ENCODE measurements around the gene GPRIN2.
"Not testable (repeated sequence)": the region's sequence is repeated elsewhere in the genome, so short reads cannot be mapped to it uniquely, and the experiment has no call there.

The GPRIN2 gene

DNA sequence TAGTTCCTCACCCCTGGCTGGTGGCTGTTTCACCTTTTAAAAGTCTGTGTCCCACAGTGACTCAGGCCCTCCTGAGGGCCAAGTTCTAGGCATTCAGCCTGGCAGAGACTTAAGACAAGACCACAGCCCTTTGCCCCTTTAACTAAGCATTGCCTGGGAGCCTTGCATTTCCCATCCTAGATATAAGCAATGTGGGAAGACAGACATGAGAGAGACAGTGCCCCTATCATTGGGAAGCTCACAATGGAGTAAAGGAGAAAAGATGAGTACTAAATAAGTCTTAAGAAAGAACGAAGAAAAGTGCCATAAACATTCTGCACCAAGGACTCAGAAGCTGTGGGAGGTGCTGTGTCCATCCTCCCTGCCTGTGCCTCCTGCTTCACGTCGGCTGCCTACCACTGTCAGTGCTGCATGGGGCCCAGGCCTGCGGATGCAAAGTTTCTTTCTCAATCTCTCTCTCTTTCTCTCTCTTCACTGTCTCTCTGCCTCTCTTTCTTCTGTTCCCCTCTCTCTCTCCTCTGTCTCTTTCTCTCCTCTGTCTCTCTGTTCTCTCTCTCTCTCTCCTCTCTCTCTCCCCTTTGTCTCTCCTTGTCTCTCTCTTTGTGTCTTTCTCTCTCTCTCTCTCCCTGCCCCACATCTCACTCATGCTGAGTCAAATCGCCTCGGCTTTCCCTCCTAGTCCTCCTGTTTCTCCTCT, 21.5 kb downstream of the GPRIN2 start:
- DNase-seq: no peak

DNA sequence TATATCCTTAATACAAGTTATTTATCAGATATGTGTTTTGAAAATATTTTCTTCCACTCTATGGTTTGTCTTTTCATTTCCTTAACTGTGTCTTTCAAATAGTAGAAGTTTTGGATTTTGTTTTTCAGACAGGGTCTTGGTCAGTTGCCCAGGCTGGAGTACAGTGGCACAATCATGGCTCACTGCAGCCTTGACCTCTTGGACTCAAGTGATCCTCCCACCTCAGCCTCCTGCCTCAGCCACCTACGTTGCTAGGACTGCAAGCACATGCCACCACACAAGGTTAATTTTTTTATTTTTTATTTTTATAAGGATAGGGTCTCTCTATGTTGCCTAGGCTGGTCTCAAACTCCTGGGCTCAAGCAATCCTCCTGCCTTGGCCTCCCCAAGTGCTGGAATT, 24.2 kb downstream of the GPRIN2 start:
- not testable (repeated sequence) for DNase-seq

DNA sequence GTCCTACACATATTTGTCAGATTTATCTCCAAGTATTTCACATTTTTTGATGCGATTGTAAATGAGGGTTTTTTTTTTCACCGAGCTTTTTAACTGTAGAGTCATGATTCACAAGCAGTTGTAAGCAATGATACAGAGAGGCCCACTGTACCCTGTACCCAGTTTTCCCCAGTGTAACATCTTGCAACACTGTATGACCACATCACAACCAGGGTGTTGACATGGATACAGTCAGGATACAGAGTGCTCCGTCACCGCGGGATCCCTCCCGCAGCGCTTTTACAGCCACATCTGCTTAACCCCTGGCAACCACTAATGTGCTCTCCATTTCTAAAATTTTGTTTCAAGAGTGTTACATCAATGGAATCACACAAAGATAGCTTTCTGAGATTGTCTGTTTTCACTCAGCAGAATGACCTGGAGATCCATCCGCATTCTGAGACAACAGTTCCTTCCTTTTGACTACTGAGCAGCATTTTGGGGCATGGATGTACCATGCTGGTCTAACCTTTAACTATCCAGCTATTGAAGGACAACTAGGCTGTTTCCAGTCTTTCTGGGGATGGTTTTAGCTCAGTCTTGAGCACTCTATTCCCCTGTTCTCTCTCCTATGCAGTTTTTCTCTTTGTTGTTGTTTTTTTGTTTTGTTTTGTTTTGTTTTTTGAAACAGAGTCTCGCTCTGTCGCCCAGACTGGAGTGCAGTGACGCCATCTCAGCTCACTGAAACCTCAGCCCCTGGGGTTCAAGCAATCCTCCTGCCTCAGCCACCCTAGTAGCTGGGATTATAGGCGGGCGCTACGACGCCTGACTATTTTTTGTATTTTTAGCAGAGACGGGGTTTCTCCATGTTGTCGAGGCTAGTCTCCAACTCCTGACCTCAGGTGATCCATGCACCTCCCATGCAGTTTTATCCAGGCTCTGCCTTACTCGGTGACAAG, 25.9 kb downstream of the GPRIN2 start:
- no peak for DNase-seq

DNA sequence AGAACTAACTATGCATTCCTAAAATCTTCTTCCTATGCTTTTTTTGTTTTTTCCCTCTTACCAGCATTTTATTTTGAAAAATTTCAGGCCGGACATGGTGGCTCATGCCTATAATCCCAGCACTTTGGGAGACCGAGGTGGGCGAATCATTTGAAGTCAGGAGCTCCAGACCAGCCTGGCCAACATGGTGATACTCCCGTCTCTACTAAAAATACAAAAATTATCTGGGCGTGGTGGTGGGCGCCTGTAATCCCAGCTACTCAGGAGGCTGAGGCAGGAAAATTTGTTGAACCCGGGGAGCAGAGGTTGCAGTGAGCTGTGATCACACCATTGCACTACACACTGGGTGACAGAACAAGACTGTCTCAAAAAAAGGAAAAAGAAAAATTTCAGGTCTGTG, 26.7 kb downstream of the GPRIN2 start:
- not testable (repeated sequence) for DNase-seq

DNA sequence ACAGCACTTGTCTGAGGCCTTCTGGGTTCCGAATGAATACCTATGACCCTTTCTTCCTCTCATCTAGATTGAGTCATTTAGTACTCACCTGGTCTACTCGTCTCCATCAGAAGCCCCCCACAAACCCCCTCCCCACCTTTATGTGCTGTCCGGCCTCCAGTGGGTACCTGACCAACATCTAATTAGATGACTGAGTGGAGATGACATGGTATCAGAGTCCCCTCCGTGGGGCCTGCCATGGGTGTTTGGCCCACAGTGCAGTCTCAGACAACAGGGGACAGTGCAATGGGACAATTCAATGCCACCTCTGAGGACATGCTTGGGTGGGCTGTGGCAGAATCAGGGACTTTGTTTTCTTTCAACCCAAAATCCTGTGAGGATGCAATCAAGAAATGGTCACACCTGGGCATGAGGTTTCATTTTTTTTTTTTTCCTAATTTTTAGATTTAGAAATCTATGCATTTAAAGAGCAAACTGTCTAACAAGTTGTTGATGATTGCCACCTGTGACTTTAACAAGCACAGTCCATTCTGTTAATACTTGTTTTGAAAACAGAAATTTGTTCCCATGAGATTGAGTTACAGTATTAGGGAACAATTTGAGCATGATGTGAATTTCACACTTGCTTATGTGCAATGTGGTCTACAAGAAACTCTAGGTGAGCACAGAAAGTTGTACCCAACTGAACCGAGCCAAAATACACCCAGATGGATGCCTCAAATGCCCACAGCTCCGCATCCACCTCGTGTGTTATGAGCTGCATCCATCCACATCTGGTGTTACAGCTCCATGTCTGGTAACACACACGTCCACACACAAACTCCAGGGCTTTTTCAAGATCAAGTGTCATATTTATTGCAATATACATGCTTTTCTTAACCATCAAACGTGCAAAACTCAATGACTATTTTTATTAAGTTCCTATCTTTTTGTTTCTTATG, 27.5 kb downstream of the GPRIN2 start:
- DNase-seq: no peak

DNA sequence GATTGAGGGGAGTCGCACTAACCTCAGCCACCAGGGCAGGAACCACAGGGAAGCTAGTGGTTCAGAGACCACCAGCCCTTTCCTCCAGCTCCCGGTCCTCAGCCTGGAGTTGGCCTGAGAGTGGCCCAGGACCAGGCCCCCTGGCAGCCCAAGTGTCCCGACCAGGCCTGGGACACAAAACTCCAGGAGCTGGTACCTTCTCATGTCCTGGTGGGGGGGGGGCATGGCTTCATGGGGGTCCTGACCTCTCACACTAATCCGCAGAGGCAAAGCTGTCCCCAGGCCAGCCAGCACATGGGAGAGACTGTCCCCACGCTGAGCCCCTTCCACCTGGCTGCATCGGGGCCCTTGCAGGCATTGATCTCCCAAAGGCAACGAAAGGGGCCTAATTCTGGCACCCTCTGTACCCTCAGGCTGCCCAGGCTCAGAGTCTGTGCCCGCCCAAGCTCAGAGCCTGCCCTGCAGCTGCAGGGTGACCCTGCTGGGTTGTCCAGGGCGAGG, 28.2 kb downstream of the GPRIN2 start:
- no peak for DNase-seq

DNA sequence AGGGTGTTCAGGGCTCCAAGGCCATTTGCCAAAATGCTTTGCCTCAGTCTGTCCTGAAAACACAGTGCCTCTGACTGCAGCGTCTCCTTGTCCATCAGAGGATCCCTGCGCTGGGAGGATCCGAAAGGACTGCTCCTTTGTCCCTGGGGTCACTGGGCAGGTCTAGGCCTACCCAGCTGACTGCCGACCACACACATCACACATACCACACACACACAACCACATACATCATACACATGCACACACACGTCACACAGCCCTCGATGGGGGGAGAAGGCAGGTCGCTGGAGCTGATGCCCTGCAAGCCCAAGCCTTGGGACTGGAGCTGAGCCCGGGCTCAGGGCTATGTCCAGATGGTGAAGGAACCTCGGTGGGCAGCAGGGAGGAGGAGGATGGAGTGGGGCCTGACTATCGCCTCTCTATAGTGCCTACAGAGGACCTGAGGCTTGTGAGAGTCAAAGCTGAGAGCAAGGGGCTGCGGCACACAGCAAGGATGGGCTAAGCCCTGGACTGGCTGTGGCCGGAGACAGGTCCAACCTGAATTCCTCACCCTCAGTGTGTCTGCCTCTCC, 29.1 kb downstream of the GPRIN2 start:
- no peak for DNase-seq

DNA sequence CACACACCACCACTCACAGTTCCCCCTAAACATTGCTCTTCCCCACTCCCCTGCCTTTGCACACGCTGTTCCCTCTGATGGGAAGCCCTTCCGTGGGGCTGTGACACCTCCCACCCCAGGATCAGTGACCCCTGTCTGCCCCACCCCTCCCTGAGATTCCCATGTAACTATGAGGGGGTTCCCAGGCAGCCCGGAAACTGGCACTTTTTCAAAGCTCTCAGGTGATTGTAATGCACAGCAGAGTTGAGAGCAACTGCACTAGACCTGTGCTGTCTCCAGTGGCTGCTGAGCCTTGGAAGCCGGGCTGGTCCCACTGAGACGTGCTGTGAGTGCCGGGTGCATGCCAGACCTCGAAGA, 29.8 kb downstream of the GPRIN2 start:
- DNase-seq: no peak

DNA sequence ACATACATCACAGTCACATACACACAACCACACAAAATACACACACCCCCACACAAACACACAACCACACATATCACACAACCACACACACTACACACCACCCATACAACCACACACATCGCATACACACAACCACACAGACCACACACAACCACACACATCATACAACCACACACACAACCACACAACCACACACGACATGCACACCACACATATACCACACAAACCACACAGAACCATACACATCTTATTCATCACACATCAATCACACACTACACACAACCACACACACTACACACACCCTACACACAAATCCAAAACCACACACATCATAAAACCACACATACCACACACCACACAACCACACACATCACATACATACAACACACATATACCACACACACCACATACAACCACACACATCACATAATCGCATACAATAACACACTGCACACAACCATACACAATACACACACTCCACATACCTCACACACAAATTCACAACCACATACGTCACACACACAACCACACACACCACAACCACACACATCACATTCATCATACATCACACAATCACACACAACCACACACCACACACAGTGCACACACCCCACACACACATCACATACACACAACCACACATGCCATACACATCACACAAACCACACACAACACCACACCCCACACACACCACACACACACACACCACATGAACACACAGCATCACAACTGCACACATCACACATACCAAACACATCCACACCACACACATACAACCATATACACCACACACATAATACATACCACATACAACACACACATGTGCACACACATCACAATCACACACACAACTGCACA, 30.4 kb downstream of the GPRIN2 start:
- DNase-seq: no peak

DNA sequence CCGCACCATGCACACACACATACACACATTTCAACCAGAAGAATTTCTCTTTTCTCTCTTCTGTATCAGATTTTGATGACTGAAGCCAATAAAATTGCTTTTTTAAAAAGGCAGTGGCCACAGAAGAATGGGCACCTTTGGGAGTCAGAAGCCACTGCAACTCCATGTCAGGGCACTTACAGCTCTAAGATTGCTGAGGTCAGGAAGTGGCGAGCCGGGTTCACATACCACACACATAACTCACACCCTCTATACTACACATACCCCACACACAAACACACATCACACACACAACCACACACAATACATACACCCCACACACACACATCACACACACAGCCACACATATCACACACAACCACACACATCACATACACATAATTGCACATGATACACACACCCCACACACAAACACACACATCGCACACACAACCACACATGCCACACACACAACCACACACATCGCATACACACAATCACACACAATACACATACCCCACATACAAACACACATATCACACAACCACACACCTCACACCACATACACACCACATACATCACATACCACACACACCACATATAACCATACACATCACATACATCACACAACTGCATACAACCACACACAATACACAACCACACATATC, 31.2 kb downstream of the GPRIN2 start:
- no peak for DNase-seq

DNA sequence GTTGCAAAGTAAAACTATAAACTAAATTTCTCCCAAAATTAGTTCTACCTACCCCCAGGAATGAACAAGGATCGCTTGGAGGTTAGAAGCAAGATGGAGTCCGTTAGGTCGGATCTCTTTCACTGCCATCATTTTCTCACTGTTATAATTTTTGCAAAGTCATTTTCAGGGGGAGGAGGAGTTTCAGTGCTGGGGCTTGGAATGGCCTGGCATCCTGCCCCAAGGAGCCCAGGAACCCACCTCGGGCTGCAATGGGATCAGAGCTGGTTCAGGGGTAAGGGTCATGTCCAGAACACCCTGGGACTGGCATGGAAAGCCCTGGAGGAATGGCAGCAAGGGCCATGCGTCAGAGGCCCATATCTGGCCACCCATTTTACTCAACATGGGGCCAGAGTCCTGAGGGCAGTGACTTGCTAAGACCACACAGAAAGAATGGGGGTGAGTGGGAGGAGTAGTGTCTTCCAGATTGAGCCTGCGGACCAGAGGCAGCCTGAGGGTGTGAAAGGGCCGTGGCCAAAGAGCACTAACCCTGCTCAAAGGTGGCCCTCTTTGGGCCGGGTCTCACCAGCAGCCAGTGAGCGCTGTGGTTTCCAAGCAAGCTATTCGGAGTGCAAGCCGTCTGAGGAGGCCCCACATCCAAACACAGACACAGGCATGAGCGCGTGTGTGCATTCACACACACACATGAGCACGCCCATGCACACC, 31.8 kb downstream of the GPRIN2 start:
- DNase-seq: no peak

DNA sequence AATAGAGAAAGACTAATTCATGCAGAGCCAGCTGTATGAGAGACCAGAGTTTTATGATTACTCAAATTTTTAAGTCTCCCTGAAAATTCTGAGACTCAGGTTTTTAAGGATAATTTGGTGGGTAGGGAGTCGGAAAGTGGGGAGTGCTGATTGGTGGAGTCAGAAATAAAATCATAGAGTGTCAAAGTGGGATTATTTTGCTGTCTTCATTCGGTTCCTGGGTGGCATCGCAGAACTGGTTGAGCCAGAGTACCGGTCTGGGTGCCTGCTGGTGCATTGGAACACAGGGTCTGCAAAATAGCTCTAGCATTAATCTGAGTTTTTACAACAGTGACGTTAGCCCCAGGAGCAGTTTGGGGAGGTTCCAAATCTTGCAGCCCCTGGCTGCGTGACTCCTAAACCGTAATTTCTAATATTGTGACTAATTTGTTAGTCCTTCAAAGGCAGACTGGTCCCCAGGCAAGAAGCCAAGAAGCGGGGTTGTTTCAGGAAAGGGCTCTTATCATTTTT, 32.4 kb downstream of the GPRIN2 start:
- DNase-seq: no peak

DNA sequence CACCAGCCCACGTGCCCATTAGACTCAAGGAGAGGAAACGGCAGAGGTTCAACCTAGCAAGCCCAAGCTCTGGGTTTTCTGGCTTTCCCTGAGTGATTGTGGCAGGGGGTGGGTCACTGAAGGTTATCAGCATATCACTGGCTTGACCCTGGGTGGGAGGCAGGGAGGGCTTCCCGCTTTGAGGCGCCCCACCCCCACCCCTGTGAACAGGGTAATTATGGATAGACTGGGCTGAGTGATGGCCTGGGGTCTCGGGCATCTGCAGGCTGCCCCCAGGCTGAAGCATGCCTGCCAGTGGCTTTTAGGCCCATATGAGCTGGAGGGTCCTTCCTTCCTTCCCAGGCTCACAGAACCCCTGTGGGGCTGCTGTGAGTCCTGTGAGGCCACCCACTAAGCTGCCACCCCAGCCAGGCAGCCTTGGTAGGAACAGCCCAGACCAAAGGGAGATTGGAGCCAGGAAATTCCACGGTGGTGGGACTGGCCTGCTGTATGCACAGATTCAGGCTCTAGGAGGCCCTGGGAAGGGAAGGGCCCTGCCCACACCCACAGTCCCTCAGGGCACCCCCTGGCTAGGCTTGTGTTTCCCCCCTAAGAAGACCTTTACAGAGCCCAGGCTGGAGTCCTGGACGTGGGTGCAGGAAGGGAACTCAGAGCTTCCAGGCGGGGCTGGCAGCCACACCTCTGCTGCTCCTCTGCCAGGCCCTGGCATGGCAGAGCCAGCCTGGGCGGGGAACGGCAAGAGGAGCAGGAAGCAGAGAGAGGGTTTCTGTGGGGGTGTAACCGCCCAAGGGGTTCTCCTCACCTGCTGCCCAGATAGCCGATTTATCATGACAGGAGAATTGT, 33.1 kb downstream of the GPRIN2 start:
- no peak for DNase-seq

DNA sequence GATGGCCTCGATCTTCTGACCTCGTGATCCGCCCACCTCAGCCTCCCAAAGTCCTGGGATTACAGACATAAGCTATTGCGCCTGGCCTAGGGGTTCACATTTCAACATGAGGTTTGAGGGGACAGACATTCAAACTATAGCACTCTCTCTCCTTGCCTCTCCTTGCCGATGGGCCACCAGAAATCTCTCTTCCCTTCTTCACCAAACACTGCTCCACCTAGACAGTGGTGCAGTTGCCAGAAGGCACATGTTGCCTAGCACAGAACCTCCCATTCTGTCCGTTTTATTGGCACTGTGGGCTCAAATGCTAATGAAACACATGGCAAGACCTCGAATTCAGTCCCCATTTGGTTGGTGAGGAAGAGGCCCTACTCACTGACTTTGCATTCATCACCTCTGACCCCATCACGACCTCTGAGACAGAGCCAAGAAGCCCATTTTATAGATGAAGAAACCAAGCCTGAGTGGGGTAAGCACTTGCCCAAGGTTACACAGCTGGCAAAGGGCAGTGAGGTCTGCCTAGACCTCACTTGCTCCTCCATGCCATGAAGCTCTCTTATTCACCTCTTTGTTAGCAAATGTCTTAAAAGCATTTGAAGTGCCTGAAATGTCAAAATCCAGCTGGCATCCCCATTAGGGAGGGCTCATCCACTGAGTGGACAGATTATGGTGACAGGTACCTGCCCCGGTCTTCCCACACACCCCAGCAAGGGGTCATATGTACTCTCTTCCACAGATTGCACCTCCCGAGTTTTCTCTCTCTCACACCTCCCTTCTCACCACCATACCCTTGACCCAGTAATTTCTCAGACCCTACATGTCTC, 34.0 kb downstream of the GPRIN2 start:
- DNase-seq: no peak

DNA sequence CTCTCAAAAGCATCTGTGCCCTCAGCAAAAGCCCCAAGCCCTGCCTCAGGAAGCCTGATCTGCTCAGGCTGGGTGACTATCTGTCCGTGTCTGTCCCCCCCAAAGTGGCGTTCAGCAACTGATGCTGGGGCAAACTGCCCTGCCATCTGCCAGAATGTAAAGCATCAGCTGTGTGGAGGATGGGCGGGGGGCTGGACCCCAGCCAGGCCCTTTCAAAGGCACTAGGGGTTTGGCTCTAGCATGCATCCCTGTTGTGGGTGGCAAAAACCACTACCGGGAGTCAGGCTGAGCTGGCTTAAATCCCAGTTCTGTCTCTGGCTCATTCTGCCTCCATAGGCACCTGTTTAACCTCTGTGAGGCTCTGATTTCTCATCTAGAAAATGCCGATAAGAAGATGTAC, 35.5 kb downstream of the GPRIN2 start:
- DNase-seq: no peak

DNA sequence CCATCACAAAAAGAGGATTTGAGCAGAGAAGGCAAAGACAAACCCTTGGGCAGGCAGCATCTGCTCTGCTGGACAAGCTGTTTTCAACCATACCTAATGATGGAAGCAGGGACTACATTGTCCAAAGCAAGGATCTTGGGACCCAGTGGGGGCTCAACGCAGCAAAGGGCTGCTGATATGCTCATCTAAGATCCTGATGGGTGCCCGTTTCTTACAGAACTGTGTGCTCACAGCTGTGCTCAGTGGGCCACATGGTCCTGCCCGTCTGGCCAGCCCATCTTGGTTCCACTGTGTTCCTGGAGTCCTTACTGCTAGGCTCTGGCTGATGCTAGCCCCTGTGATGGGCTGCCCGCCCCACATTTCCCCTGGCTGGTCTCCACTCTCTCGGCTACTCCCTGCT, 36.1 kb downstream of the GPRIN2 start:
- DNase-seq: no peak

DNA sequence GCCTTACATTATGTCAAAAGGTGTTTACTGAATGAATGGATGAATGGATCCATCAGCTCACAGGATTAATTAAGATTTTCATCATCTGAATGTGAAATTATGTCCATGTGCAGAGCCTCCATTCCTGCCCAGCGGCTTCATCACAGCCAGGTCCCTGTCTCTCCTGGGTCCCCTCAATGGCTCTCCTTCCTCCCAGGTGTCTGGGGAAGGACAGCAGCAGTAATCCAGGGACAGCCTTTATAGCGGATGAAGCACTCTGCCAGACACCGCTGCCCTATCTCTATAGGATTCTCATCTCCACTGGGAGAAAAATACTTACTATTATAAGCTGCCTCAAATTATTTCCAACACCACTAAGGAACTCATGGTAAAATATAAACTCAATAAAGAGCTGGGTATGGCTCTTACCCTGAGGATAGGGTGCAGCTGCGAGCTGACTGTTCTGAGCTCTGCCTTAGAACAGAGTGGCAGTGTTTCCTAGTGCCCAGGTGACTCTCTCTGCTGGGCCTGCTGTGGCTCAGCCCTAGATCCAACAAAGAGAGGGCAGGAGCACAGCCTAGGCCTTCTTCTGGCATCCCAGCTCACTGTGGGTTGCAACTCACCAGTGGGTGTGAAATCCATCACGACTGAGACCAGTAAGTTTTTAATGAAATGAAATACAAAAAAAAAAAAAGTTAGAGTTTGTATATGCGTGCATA, 38.3 kb downstream of the GPRIN2 start:
- no peak for DNase-seq

DNA sequence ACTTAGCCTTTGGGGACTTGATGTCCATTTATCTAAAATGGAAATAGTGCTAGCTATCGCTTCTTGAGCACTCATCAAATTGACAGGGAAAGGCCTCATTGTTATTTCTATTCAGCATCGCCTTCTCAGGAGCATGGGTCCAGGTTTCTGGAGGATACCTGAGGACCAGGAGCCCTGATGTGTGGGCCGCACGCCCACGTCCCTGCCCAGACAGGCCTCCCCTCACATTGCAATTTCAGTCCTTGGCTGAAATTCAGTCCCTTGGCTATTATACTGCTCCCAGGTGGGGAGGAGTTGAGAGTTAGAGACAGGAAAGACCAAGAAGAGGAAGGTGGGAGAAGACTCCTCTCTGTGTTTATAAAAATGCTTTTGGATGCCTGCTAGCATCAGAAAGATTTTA, 38.9 kb downstream of the GPRIN2 start:
- DNase-seq: no peak
